A549 treated with Hydrocortisone at 1 μM for 4 hours (cell line): Measurements from ENCODE around the gene ALK. TPM values are rescaled to one million over a fixed set of nuclear protein-coding genes. Genes with fewer than 3 reads are reported as not detected.

Source experiments
- total RNA-seq: library from RNA; stranded (reverse); fragments of 200-300 nt; extraction: Qiagen RNA extraction; gene quantifications from 5 replicates; pipeline ENCODE4 v1.2.3, GENCODE V29; 2022

The ALK gene
- total RNA-seq = 0.02 TPM in 1 of 5 replicates, not detected in the others

GRCh38 chr2:29921560-29921915 lies at the start of gene ALK:
Gene ALK (minus strand): TSS chr2:29921586. CDS start chr2:29920659, 927 bp downstream.

Other genes starting within 250 kb of the ALK start
- 45.0 to 58.1 TPM (median 55.7 TPM) in 5 replicates for gene YPEL5, start 225.4 kb upstream of the ALK start, total RNA-seq